ENCODE data around the gene HDAC11. TPM values are rescaled to one million over a fixed set of nuclear protein-coding genes. Genes with fewer than 3 reads are reported as not detected.
A peak's percentile ranks its signal among the peaks of the same experiment; 100 is the strongest.

Gene HDAC11
- total and polyA plus RNA-seq, 2 of the 13 experiments (the other 11 are each of a cell fraction or from before 2014, with no cell fraction given), result 13.7 to 33.1 TPM

- TF ChIP-seq ETV5 (CRISPR knock-in tag; IDR thresholded peaks at IDR 0.05; ENCODE audit: borderline replicate concordance), result no peak
Measured at GRCh38 chr3:13528217-13528867, 48.2 kb downstream of the HDAC11 start (continued).

GRCh38 chr3:13529196-13530112, 49.3 kb downstream of the HDAC11 start:
- in situ Hi-C loops (cut with HindIII; ENCODE audit: extremely low pct_ligation_motif_present, low pct_unique_long_range_greater_than_20kb), result no loop called here
- POLR2A ChIA-PET, result no interaction called here
- H3K4me3 ChIP-seq (replicated peaks in 1 of 3; ENCODE audit: insufficient read depth in 1 of 3, low read depth in 2 of 3, low read length in 3 of 3), result no peak overlapping the region

More at GRCh38 chr3:13529196-13530112, 49.3 kb downstream of the HDAC11 start:
- Histone ChIP-seq H3K4me2 (ENCODE audit: low read depth, low read length) (no peak overlapping the region), H2AFZ (ENCODE audit: low read length) (no peak overlapping the region), H3K4me1 (ENCODE audit: insufficient read depth, low read length) (peaks cover 20% of the 10 kb centered on the region), H4K20me1 (ENCODE audit: insufficient read depth, low read length) (no peaks in the 10 kb centered on the region), H3K27ac (ENCODE audit: extremely low read length, insufficient read depth, low read length) (no peak overlapping the region), H3K36me3 (replicated peaks in 1 of 2; ENCODE audit: control insufficient read depth in 1 of 2, insufficient read depth in 2 of 2, low read length in 2 of 2) (no peaks in the 10 kb centered on the region), H3K27me3 (ENCODE audit: control insufficient read depth in 1 of 2, insufficient read depth in 2 of 2, low read length in 2 of 2) (peaks cover 5 to 44% of the 10 kb centered on the region in 2 experiments), H3K9me3 (ENCODE audit: low read length) (no peaks in the 10 kb centered on the region), H3K9ac (ENCODE audit: insufficient read depth, low read depth, low read length) (no peak overlapping the region), H3K79me2 (ENCODE audit: insufficient read depth, low read length) (no peaks in the 10 kb centered on the region)
- TF ChIP-seq PAX8 (CRISPR knock-in tag; IDR thresholded peaks at IDR 0.05; ENCODE audit: borderline replicate concordance) (no peak), TRIM22 (IDR thresholded peaks at IDR 0.05) (0 out of 2 replicates have a peak, but pooled peaks have one; percentile 36)
- BruUV-seq (replicated peaks), result no TSS peak
- CTCF ChIA-PET (ENCODE audit: low intra/inter-chr PET ratio, low total read pairs), result no interaction called here
- FAIRE-seq (no peak), DNase-seq (ENCODE audit: low spot score) (no peak), ATAC-seq (no peak)
- 28% methylated on average over 5 of the region's 5 CpGs for WGBS (ENCODE audit: low lambda C conversion rate)
- intact Hi-C loops (cut with micrococcal nuclease; ENCODE audit: unreplicated experiment), result no loop called here

Measured in HepG2 (cell line).